ENCODE measurements around the gene POLK.
"Not testable (repeated sequence)": the region's sequence is repeated elsewhere in the genome, so short reads cannot be mapped to it uniquely, and the experiment has no call there.

The POLK gene

GRCh38 chr5:75491621-75492020 is 20.1 kb upstream of the POLK start:
- TF ChIP-seq CTCF (IDR thresholded peaks at IDR 0.05; ENCODE audit: low read depth, low read length): no peak
- H3K4me3 ChIP-seq (ENCODE audit: low read depth, low read length): no peak overlapping the region
- DNase-seq (ENCODE audit: low read depth, low spot score): no peak
- in situ Hi-C loops (cut with HindIII; ENCODE audit: low sequenced_read_pairs): no loop called here

DNA sequence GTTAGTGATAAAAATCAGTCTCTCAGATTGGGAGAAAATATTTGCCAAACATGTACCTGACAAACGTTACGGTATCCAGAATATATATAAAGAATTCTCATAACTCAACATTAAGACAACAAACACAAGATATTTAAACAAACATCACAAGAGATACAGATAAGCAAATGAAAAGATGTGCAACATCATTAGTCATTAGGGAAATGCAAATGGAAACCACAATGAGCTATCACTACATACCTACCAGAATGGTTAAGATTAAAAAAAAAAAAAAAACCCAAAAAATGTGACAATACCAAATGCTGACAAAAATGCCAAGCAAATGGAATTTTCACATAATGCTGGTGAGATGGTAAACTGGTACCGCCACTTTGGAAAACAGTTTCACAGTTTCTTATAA is 15.7 kb upstream of the POLK start:
- in situ Hi-C loops (cut with HindIII; ENCODE audit: low sequenced_read_pairs): no loop called here
- H3K4me3 ChIP-seq (ENCODE audit: low read depth, low read length): no peak overlapping the region
- no peak for TF ChIP-seq CTCF (IDR thresholded peaks at IDR 0.05; ENCODE audit: low read depth, low read length)
- DNase-seq (ENCODE audit: low read depth, low spot score): no peak

- no peak for DNase-seq (ENCODE audit: low read depth, low spot score)
- no peak overlapping the region for H3K4me3 ChIP-seq (ENCODE audit: low read depth, low read length)
- in situ Hi-C loops (cut with HindIII; ENCODE audit: low sequenced_read_pairs): no loop called here
- no peak for TF ChIP-seq CTCF (IDR thresholded peaks at IDR 0.05; ENCODE audit: low read depth, low read length)
Measured at GRCh38 chr5:75498208-75498777, 13.4 kb upstream of the POLK start.

- H3K4me3 ChIP-seq (ENCODE audit: low read depth, low read length); DNase-seq (ENCODE audit: low read depth, low spot score); in situ Hi-C loops (cut with HindIII; ENCODE audit: low sequenced_read_pairs): not testable (repeated sequence)
Measured at GRCh38 chr5:75498875-75499274, 12.8 kb upstream of the POLK start.

- in situ Hi-C loops (cut with HindIII; ENCODE audit: low sequenced_read_pairs); DNase-seq (ENCODE audit: low read depth, low spot score): not testable (repeated sequence)
Measured at GRCh38 chr5:75505112-75505511, 6.6 kb upstream of the POLK start.

GRCh38 chr5:75507841-75508240 is 3.9 kb upstream of the POLK start:
- in situ Hi-C loops (cut with HindIII; ENCODE audit: low sequenced_read_pairs): no loop called here
- DNase-seq (ENCODE audit: low read depth, low spot score): no peak
- no peak for TF ChIP-seq CTCF (IDR thresholded peaks at IDR 0.05; ENCODE audit: low read depth, low read length)
- H3K4me3 ChIP-seq (ENCODE audit: low read depth, low read length): no peak overlapping the region

More at GRCh38 chr5:75505112-75505511, 6.6 kb upstream of the POLK start:
- not testable (repeated sequence) for H3K4me3 ChIP-seq (ENCODE audit: low read depth, low read length)

GRCh38 chr5:75509546-75509945 is 2.1 kb upstream of the POLK start:
- DNase-seq (ENCODE audit: low read depth, low spot score): no peak
- no peak for TF ChIP-seq CTCF (IDR thresholded peaks at IDR 0.05; ENCODE audit: low read depth, low read length)
- H3K4me3 ChIP-seq (ENCODE audit: low read depth, low read length): peak overlapping the region; percentile 85
- in situ Hi-C loops (cut with HindIII; ENCODE audit: low sequenced_read_pairs): no loop called here

DNA sequence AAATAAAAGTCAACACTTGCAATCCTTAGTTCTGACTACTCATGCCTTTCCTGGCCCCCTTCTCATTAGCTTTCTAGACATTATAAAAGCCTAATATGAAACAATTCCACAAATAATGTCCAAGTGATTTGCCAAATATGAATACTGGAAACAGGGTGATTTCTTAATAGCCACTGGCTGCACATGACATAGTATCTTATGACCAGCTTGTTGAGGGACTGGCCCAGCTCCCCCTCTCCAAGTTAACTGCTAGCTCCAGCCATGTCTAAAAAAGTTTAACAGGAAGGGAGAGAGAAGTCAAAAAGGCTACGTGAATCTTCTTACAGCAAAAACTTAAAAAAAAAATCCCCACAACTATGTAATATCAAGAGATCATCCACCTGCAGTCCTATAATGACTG is 1.7 kb upstream of the POLK start:
- in situ Hi-C loops (cut with HindIII; ENCODE audit: low sequenced_read_pairs): no loop called here
- no peak for TF ChIP-seq CTCF (IDR thresholded peaks at IDR 0.05; ENCODE audit: low read depth, low read length)
- peak; percentile 35 for DNase-seq (ENCODE audit: low read depth, low spot score)
- H3K4me3 ChIP-seq (ENCODE audit: low read depth, low read length): peak overlapping the region; percentile 85

Measured in astrocyte of the spinal cord (primary cell).